ENCODE data around the gene HLTF.

- TF ChIP-seq CTCF (IDR thresholded peaks at IDR 0.05) (no peak), POLR2A (IDR thresholded peaks at IDR 0.05) (no peak)
Observed at GRCh38 chr3:149010966-149011365, 75.4 kb downstream of the HLTF start.

Data from body of pancreas (tissue), 4 donors.